Tibial artery (tissue), 4 donors: ENCODE measurements around the gene GATAD2B.

Experiments used
- DNase-seq, 2 donors: peaks; one replicate each; pipeline ENCODE4 v3.0.0-alpha.2; 2019
- H3K27ac ChIP-seq, 2 donors: fragments of 200-600 bp; sonication (generic) in 1 of 2; 1 replicate in 1 of 2; 2 replicates in 1 of 2; pipeline ENCODE4 v1.5.1; 2018 to 2019; ENCODE audit warnings: mild to moderate bottlenecking in 1 of 2
- H3K27me3 ChIP-seq, 2 donors: fragments of 200-600 bp; sonication (generic) in 1 of 2; one replicate each; pipeline versions ENCODE4 v1.5.1 to v1.6.0; 2016 to 2019
- H3K36me3 ChIP-seq, 3 donors: fragments of 200-600 bp; sonication (generic) in 2 of 3; one replicate each; pipeline ENCODE4 v1.5.1; 2016 to 2019; ENCODE audit warnings: mild to moderate bottlenecking in 2 of 3
- H3K4me1 ChIP-seq, 4 donors: fragments of 200-600 bp; sonication (generic) in 2 of 4; 1 replicate in 3 of 4; 2 replicates in 1 of 4; pipeline ENCODE4 v1.5.1; 2016 to 2019
- H3K4me3 ChIP-seq, 2 donors: fragments of 200-600 bp; sonication (generic) in 1 of 2; 1 replicate in 1 of 2; 2 replicates in 1 of 2; pipeline ENCODE4 v1.5.1; 2018 to 2019; ENCODE audit warnings: mild to moderate bottlenecking in 2 of 2
- H3K9me3 ChIP-seq, 3 donors: fragments of 200-600 bp; sonication (generic) in 1 of 3; one replicate each; pipeline ENCODE4 v1.5.1; 2016 to 2019
- intact Hi-C: fragments of 100-400 bp; cut with DNase I; formaldehyde crosslinking; loops from one replicate; pipeline ENCODE4 v1.15.0; 2023; ENCODE audit warnings: low total_unique reads
- TF ChIP-seq, protein P1 (sequence below), 2 experiments: fragments of 200-600 bp in 1 of 2; fragments of 450-650 bp in 1 of 2; IDR thresholded peaks; one replicate each; pipeline ENCODE4 v1.5.1; 2017 to 2019; ENCODE audit warnings: antibody characterized with exemption in 2 of 2, mild to moderate bottlenecking in 1 of 2, moderate library complexity in 1 of 2

The GATAD2B gene

DNA sequence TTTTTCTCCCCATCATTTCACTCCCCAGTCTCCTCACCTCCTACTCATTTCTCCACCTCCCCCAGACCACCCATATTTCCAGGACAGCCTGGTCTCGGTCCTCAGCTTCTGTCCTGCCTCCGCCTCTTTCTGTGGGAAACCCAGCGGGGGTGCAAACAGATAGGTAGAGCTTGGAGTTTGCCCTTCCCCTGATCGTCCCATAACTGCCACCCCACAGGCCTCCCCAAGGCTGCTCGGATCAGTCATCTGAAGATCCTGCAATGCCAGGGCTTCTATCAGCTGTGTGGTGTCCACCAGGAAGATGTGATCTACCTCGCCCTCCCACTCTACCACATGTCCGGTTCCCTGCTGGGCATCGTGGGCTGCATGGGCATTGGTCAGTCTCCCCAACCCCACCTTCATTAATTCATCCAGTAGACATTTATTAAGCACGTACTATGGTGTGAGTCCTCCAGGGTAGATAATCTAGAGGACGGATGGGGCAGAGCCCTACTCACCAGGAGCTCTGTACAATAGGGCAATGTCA lies 145.9 kb downstream of the GATAD2B start:
- TF ChIP-seq, protein P1, sequence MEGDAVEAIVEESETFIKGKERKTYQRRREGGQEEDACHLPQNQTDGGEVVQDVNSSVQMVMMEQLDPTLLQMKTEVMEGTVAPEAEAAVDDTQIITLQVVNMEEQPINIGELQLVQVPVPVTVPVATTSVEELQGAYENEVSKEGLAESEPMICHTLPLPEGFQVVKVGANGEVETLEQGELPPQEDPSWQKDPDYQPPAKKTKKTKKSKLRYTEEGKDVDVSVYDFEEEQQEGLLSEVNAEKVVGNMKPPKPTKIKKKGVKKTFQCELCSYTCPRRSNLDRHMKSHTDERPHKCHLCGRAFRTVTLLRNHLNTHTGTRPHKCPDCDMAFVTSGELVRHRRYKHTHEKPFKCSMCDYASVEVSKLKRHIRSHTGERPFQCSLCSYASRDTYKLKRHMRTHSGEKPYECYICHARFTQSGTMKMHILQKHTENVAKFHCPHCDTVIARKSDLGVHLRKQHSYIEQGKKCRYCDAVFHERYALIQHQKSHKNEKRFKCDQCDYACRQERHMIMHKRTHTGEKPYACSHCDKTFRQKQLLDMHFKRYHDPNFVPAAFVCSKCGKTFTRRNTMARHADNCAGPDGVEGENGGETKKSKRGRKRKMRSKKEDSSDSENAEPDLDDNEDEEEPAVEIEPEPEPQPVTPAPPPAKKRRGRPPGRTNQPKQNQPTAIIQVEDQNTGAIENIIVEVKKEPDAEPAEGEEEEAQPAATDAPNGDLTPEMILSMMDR (IDR thresholded peaks at IDR 0.05), result no peak
- H3K36me3 ChIP-seq, result peaks cover 14 to 38% (median 14%) of the 10 kb centered on the region in 3 donors
- H3K9me3 ChIP-seq, result no peaks in the 10 kb centered on the region
- H3K27me3 ChIP-seq, result no peaks in the 10 kb centered on the region
- no peak for DNase-seq
- H3K4me1 ChIP-seq, result peaks cover 0 to 73% (median 41%) of the 10 kb centered on the region in 4 donors
- intact Hi-C loops, result no loop called here
- H3K4me3 ChIP-seq, result peak overlapping the region; percentile 69 to 76
- H3K27ac ChIP-seq, result peak overlapping the region; percentile 91 to 93

DNA sequence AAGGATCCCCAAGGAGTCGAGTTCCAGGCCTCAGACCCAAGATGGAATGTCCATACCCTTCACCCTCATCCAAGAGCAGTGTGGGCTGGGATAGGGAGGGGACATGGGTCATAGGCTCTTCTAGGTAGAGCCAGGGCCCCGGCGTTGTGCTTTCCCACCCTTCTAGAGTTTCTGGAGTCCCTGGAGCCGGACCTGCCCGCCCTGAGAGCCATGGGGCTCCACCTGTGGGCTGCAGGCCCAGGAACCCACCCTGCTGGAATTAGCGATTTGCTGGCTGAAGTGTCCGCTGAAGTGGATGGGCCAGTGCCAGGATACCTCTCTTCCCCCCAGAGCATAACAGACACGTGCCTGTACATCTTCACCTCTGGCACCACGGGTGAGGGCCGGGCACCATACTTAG lies 146.4 kb downstream of the GATAD2B start:
- Histone ChIP-seq H3K4me3 (peak overlapping the region; percentile 69 to 76), H3K27me3 (no peaks in the 10 kb centered on the region), H3K9me3 (no peaks in the 10 kb centered on the region), H3K4me1 (peaks cover 0 to 73% (median 41%) of the 10 kb centered on the region in 4 donors), H3K27ac (peak overlapping the region; percentile 91 to 93), H3K36me3 (peaks cover 15 to 44% (median 20%) of the 10 kb centered on the region in 3 donors)
- DNase-seq, result no peak
- TF ChIP-seq, protein P1 (IDR thresholded peaks at IDR 0.05), result no peak
- intact Hi-C loops, result no loop called here

DNA sequence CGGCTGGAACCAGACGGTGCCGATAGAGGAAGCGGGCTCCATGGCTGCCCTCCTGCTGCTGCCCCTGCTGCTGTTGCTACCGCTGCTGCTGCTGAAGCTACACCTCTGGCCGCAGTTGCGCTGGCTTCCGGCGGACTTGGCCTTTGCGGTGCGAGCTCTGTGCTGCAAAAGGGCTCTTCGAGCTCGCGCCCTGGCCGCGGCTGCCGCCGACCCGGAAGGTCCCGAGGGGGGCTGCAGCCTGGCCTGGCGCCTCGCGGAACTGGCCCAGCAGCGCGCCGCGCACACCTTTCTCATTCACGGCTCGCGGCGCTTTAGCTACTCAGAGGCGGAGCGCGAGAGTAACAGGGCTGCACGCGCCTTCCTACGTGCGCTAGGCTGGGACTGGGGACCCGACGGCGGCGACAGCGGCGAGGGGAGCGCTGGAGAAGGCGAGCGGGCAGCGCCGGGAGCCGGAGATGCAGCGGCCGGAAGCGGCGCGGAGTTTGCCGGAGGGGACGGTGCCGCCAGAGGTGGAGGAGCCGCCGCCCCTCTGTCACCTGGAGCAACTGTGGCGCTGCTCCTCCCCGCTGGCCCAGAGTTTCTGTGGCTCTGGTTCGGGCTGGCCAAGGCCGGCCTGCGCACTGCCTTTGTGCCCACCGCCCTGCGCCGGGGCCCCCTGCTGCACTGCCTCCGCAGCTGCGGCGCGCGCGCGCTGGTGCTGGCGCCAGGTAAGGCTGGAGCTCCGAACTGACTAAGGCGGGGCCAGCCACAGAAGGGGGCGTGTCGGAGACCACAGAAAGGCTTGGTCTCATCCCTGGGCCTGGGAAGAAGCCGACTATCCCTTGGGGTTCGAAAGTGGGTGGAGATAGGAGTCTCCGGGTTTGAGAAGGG lies 147.1 kb downstream of the GATAD2B start:
- intact Hi-C loops, result no loop called here

DNA sequence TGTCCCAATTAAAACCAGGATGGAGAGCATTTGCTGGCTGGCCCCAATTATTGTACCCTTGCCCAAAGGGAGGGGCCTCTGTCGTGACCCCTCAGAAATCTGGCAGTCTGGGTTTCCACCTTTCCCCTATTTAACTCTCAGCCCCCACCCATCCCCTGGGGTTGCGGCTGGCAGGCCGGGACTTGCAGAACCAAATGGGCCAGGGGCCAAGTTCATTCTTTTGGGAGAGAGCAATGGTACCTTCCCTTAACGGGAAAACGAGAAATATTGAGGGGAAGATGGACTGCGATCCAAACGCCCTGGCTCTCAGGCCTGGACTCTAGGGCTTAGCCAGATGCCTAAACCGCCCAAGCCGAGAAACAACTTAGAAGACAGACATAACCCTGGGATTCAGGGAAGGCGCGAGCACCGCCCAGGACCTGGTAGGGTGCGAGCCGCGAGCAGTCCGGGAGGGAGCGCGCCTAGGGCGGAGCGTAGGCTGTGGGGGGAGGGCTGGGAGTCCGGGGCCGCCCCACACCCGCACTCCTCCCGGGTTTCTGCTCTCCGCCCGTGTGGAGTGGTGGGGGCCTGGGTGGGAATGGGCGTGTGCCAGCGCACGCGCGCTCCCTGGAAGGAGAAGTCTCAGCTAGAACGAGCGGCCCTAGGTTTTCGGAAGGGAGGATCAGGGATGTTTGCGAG lies 147.9 kb downstream of the GATAD2B start, which contains the start of gene SLC27A3:
TSS of gene SLC27A3 (plus strand) at position 628 of the 678 bp plus-strand sequence. CDS start 91 bp downstream, outside the sequence.
- intact Hi-C loops, result no loop called here
- H3K4me1 ChIP-seq, result peaks cover 0 to 66% (median 41%) of the 10 kb centered on the region in 4 donors
- DNase-seq, result peak; percentile 87 to 95
- no peaks in the 10 kb centered on the region for H3K9me3 ChIP-seq
- peak within 1 kb of the TSS; percentile 69 to 76 for H3K4me3 ChIP-seq
- TF ChIP-seq, protein P1 (IDR thresholded peaks at IDR 0.05), result no peak
- H3K27ac ChIP-seq, result peak within 1 kb of the TSS; percentile 91 to 93
- H3K36me3 ChIP-seq, result peaks cover 29 to 57% (median 34%) of the 10 kb centered on the region in 3 donors
- no peaks in the 10 kb centered on the region for H3K27me3 ChIP-seq

More for the DNA sequence above, 147.1 kb downstream of the GATAD2B start:
- Histone ChIP-seq H3K9me3 (no peaks in the 10 kb centered on the region), H3K4me1 (peaks cover 0 to 73% (median 41%) of the 10 kb centered on the region in 4 donors), H3K27ac (peak overlapping the region; percentile 91 to 93), H3K36me3 (peaks cover 22 to 50% (median 26%) of the 10 kb centered on the region in 3 donors), H3K4me3 (peak overlapping the region; percentile 69 to 76), H3K27me3 (no peaks in the 10 kb centered on the region)
- DNase-seq, result peak; percentile 84 to 92
- TF ChIP-seq, protein P1 (IDR thresholded peaks at IDR 0.05), result peak; percentile 7 to 24

DNA sequence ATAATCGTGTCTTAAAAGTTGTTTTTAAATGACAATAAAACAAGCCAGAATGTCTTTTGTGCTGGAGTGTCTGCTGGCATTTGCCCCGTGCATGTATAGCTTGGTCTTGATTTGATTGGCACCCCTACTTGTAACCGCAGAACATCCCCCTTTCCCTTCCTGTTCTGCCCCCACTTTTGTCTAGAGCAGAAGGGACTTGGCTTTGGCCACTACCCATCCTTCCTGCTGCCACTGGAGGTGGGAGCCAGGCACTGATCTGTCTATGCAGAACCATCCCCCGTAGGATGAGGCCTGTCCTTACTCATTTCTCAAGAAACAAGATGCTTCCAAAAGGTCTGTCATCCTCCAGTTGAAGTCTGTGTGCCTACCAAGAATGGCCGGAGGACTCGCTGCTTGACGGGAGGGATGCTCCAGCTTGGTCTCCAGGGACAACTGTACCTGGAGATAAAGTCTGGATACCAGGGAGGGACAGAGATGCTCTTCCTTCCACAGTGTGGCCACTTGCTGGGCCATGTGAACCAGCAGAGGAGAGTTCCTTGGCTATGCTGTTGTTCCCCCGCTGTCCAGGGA lies 148.7 kb downstream of the GATAD2B start:
- Histone ChIP-seq H3K4me3 (peak overlapping the region in 1 of 2 donors; percentile 76), H3K36me3 (peaks cover 32 to 57% (median 41%) of the 10 kb centered on the region in 3 donors), H3K9me3 (no peaks in the 10 kb centered on the region), H3K4me1 (peaks cover 0 to 58% (median 41%) of the 10 kb centered on the region in 4 donors), H3K27me3 (no peaks in the 10 kb centered on the region), H3K27ac (peak overlapping the region; percentile 91 to 93)
- TF ChIP-seq, protein P1 (IDR thresholded peaks at IDR 0.05), result no peak
- intact Hi-C loops, result no loop called here
- no peak for DNase-seq
